DND-41 (cell line): ENCODE data around the gene RBM23.

Experiments
- EZH2 ChIP-seq: IDR thresholded peaks from 3 replicates; pipeline ENCODE4 v1.6.1; 2012; ENCODE audit warnings: borderline replicate concordance, low read depth, mild to moderate bottlenecking, moderate library complexity, low read length, inconsistent platforms; ENCODE audit not compliant: severe bottlenecking
- TF ChIP-seq, protein P1 (sequence below): IDR thresholded peaks from 2 replicates; pipeline ENCODE4 v1.5.1; 2012; ENCODE audit warnings: borderline replicate concordance, low read length, moderate library complexity, mild to moderate bottlenecking; ENCODE audit not compliant: poor library complexity, severe bottlenecking; ENCODE audit errors: extremely low read depth

DNA sequence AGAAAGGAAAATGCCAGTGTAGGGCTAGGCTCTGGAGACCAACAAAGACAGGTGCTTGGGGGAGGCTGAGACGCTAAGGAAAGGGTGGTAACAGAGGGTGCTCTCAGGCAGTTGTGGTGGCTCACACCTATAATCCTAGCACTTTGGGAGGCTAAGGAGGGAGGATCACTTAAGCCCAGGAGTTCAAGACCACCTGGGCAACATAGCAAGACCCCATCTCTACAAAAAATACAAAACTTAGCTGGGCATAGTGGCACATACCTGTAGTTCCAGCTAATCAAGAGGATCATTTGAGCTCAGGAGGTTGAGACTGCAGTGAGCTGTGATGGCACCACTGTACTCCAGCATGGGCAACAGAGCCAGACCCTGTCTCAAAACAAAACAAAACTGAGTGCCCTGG is 23.5 kb downstream of the RBM23 start:
- TF ChIP-seq, protein P1, sequence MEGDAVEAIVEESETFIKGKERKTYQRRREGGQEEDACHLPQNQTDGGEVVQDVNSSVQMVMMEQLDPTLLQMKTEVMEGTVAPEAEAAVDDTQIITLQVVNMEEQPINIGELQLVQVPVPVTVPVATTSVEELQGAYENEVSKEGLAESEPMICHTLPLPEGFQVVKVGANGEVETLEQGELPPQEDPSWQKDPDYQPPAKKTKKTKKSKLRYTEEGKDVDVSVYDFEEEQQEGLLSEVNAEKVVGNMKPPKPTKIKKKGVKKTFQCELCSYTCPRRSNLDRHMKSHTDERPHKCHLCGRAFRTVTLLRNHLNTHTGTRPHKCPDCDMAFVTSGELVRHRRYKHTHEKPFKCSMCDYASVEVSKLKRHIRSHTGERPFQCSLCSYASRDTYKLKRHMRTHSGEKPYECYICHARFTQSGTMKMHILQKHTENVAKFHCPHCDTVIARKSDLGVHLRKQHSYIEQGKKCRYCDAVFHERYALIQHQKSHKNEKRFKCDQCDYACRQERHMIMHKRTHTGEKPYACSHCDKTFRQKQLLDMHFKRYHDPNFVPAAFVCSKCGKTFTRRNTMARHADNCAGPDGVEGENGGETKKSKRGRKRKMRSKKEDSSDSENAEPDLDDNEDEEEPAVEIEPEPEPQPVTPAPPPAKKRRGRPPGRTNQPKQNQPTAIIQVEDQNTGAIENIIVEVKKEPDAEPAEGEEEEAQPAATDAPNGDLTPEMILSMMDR = no peak
- no peak for TF ChIP-seq EZH2
